SU-DHL-6 (cell line): ENCODE measurements around the gene MRGPRF.

Source experiments
- H2AFZ ChIP-seq: fragments of 200-600 bp; sonication (generic); 2 replicates; pipeline ENCODE4 v1.6.1; 2014; ENCODE audit warnings: low read depth, mild to moderate bottlenecking, moderate library complexity, mixed read lengths, antibody characterized with exemption, low read length; ENCODE audit not compliant: severe bottlenecking
- H3F3A ChIP-seq: fragments of 200-600 bp; shearing (Covaris generic); 2 replicates; pipeline ENCODE4 v1.6.0; 2016; ENCODE audit warnings: antibody characterized with exemption, mild to moderate bottlenecking; ENCODE audit not compliant: insufficient read depth
- H3K27ac ChIP-seq: fragments of 200-600 bp; sonication (generic); 2 replicates; pipeline ENCODE4 v1.5.1; 2016; ENCODE audit warnings: low read depth, mild to moderate bottlenecking, low read length, moderate library complexity, mixed read lengths
- H3K27me3 ChIP-seq: fragments of 200-600 bp; sonication (generic), shearing (Covaris generic); 2 replicates; pipeline ENCODE4 v1.6.0; 2014; ENCODE audit warnings: mild to moderate bottlenecking, low read length
- H3K36me3 ChIP-seq: fragments of 200-600 bp; sonication (generic); 2 replicates; pipeline ENCODE4 v1.6.1; 2014; ENCODE audit warnings: mild to moderate bottlenecking, low read length, mixed read lengths
- H3K4me2 ChIP-seq: fragments of 300-600, 200-600 bp; shearing (Covaris generic), sonication (generic); 2 replicates; pipeline ENCODE4 v1.6.0; 2014; ENCODE audit warnings: low read length, low read depth, mild to moderate bottlenecking; ENCODE audit not compliant: poor library complexity, severe bottlenecking
- H3K4me3 ChIP-seq: fragments of 200-600 bp; sonication (generic); 2 replicates; pipeline ENCODE4 v1.5.1; 2014; ENCODE audit warnings: antibody characterized with exemption, low read length, mild to moderate bottlenecking, mixed read lengths; ENCODE audit not compliant: insufficient read depth, poor library complexity, severe bottlenecking
- H3K79me2 ChIP-seq: fragments of 200-600 bp; sonication (generic); 2 replicates; pipeline ENCODE4 v1.6.1; 2014; ENCODE audit warnings: mild to moderate bottlenecking, low read length, moderate library complexity; ENCODE audit not compliant: insufficient read depth
- H3K9ac ChIP-seq: fragments of 200-600 bp; sonication (generic); 2 replicates; pipeline ENCODE4 v1.7.0; 2014; ENCODE audit warnings: mild to moderate bottlenecking, low read length
- H3K9me2 ChIP-seq: fragments of 200-600 bp; sonication (generic); replicated peaks from 2 replicates; pipeline ENCODE4 v1.6.1; 2014; ENCODE audit warnings: low read length; ENCODE audit not compliant: insufficient read depth
- H3K9me3 ChIP-seq: fragments of 200-600 bp; sonication (generic); 2 replicates; pipeline ENCODE4 v1.6.1; 2014; ENCODE audit warnings: low read length, mixed read lengths; ENCODE audit not compliant: insufficient read depth
- H4K20me1 ChIP-seq: fragments of 200-600 bp; sonication (generic); 2 replicates; pipeline ENCODE4 v1.6.1; 2014; ENCODE audit warnings: low read depth, mild to moderate bottlenecking, antibody characterized with exemption, low read length, moderate library complexity, mixed read lengths
- EZH2phosphoT487 ChIP-seq: fragments of 200-600 bp; sonication (generic), shearing (Covaris generic); conservative IDR thresholded peaks from 2 replicates; pipeline ENCODE4 v1.6.1; 2018; ENCODE audit warnings: mild to moderate bottlenecking, antibody characterized with exemption, low read length, moderate library complexity, mixed read lengths
- TF ChIP-seq, protein P1 (sequence below): fragments of 200-600 bp; sonication (generic); IDR thresholded peaks from one replicate; pipeline ENCODE4 v1.5.1; 2017; ENCODE audit warnings: antibody characterized with exemption, mild to moderate bottlenecking, low read length, moderate library complexity; ENCODE audit not compliant: insufficient read depth, poor library complexity, severe bottlenecking

The MRGPRF gene

DNA sequence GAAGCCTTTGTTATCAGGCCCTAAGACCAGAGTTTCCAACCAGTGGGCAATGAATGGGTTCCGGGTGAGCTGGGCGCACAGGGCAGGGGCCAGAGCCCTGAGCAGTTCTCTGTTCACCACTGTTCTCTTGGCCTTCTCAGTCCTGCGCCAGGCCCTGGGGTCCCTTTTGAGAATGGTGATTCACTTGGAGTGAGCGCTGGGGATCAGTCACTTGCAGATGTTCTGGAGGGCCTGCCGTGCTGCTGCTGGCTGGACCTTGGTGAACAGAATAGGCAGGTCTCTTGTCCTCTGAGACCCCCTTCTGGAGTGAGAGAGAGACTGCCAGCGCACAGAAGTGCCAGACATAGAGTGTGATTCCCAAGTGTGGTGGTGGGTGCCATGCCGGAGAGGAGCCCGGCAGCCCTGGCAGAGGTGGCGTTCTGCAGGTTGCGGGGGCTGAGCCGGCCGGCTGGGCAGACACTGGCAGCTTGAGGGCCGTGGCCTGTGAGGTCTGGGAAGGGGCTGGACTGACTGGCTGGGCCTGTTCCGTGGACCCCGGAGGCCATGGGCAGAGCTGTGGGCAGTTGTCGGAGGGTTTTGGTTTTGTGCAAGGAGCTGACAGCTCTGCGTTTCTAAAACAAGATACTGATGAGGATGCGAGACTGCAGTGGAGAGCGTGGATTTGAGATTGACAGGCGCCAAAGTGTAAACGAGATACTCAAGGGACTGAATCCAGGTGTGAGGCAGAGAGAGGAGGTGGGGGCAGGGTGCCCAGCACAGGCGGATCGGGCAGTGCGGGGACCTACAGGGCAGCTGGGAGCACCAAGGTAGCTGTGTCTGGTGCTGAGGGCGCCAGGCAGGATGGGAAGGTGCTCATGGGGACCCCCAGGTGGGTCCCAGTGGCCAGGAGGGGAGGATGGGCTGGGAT is 48.0 kb upstream of the MRGPRF start:
- Histone ChIP-seq H3K79me2 (peaks cover 4% of the 10 kb centered on the region; the same call in 1 of the 2 replicates), H3K36me3 (no peaks in the 10 kb centered on the region), H2AFZ (no peak overlapping the region), H3F3A (peaks cover 7% of the 10 kb centered on the region), H3K4me2 (no peak overlapping the region), H3K9ac (no peak overlapping the region), H3K9me2 (no peaks in the 10 kb centered on the region), H3K27me3 (no peaks in the 10 kb centered on the region), H3K27ac (no peak overlapping the region), H3K9me3 (no peaks in the 10 kb centered on the region), H3K4me3 (no peak overlapping the region), H4K20me1 (no peaks in the 10 kb centered on the region)
- TF ChIP-seq, protein P1, sequence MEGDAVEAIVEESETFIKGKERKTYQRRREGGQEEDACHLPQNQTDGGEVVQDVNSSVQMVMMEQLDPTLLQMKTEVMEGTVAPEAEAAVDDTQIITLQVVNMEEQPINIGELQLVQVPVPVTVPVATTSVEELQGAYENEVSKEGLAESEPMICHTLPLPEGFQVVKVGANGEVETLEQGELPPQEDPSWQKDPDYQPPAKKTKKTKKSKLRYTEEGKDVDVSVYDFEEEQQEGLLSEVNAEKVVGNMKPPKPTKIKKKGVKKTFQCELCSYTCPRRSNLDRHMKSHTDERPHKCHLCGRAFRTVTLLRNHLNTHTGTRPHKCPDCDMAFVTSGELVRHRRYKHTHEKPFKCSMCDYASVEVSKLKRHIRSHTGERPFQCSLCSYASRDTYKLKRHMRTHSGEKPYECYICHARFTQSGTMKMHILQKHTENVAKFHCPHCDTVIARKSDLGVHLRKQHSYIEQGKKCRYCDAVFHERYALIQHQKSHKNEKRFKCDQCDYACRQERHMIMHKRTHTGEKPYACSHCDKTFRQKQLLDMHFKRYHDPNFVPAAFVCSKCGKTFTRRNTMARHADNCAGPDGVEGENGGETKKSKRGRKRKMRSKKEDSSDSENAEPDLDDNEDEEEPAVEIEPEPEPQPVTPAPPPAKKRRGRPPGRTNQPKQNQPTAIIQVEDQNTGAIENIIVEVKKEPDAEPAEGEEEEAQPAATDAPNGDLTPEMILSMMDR = no peak
- TF ChIP-seq EZH2phosphoT487 = no peak

- Histone ChIP-seq H3F3A (peaks cover 15% of the 10 kb centered on the region), H3K9me2 (no peaks in the 10 kb centered on the region), H3K79me2 (peaks cover 4% of the 10 kb centered on the region; the same call in 1 of the 2 replicates), H3K27me3 (no peaks in the 10 kb centered on the region), H3K4me3 (no peak overlapping the region), H3K36me3 (no peaks in the 10 kb centered on the region), H4K20me1 (no peaks in the 10 kb centered on the region), H3K4me2 (no peak overlapping the region), H3K27ac (no peak overlapping the region), H2AFZ (no peak overlapping the region), H3K9ac (no peak overlapping the region), H3K9me3 (no peaks in the 10 kb centered on the region)
- TF ChIP-seq EZH2phosphoT487 = no peak
These were observed 46.9 kb upstream of the MRGPRF start for GRCh38 chr11:69059985-69060384.

- no peak for TF ChIP-seq EZH2phosphoT487
- TF ChIP-seq, protein P1 = no peak
- Histone ChIP-seq H3K9me3 (no peaks in the 10 kb centered on the region), H3K27me3 (no peaks in the 10 kb centered on the region), H4K20me1 (no peaks in the 10 kb centered on the region), H3K27ac (no peak overlapping the region), H3K36me3 (no peaks in the 10 kb centered on the region), H2AFZ (no peak overlapping the region), H3K9me2 (no peaks in the 10 kb centered on the region), H3K79me2 (peaks cover 4% of the 10 kb centered on the region; the same call in 1 of the 2 replicates), H3K4me3 (no peak overlapping the region), H3F3A (peaks cover 16% of the 10 kb centered on the region), H3K9ac (no peak overlapping the region), H3K4me2 (no peak overlapping the region)
These were observed 46.4 kb upstream of the MRGPRF start for GRCh38 chr11:69059429-69059828.
